ENCODE data around the gene SLC26A1.

DNA sequence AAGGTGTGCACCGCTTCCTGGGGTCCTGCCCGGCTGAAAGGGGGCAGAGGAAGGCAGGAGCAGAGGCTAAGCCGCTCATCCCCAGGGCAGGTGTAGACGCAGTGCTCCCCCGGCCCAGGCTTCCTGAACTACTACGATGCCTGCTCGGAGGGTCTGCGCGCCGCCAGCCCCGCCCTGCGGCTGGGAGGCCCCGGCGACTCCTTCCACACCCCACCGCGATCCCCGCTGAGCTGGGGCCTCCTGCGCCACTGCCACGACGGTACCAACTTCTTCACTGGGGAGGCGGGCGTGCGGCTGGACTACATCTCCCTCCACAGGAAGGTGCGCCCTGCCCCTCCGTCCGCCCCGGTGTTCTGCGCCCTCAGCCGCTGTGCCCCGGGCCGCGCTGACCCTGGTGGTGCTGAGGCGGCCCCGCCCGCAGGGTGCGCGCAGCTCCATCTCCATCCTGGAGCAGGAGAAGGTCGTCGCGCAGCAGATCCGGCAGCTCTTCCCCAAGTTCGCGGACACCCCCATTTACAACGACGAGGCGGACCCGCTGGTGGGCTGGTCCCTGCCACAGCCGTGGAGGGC is 8.4 kb upstream of the SLC26A1 start:
- TF ChIP-seq EZH2 (optimal IDR thresholded peaks at IDR 0.05; ENCODE audit: low read depth, low read length) (no peak), EZH2phosphoT487 (IDR thresholded peaks at IDR 0.05; ENCODE audit: low read length) (no peak)
- TF ChIP-seq, protein P1, sequence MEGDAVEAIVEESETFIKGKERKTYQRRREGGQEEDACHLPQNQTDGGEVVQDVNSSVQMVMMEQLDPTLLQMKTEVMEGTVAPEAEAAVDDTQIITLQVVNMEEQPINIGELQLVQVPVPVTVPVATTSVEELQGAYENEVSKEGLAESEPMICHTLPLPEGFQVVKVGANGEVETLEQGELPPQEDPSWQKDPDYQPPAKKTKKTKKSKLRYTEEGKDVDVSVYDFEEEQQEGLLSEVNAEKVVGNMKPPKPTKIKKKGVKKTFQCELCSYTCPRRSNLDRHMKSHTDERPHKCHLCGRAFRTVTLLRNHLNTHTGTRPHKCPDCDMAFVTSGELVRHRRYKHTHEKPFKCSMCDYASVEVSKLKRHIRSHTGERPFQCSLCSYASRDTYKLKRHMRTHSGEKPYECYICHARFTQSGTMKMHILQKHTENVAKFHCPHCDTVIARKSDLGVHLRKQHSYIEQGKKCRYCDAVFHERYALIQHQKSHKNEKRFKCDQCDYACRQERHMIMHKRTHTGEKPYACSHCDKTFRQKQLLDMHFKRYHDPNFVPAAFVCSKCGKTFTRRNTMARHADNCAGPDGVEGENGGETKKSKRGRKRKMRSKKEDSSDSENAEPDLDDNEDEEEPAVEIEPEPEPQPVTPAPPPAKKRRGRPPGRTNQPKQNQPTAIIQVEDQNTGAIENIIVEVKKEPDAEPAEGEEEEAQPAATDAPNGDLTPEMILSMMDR (IDR thresholded peaks at IDR 0.05; ENCODE audit: low read length), result no peak

Data from MM.1S (cell line).